ENCODE data around the gene NFATC1.

The NFATC1 gene

GRCh38 chr18:79403723-79404566 lies 8.2 kb downstream of the NFATC1 start:
- DNase-seq (ENCODE audit: low read depth in 1 of 2, low spot score in 1 of 2), result no peak

DNA sequence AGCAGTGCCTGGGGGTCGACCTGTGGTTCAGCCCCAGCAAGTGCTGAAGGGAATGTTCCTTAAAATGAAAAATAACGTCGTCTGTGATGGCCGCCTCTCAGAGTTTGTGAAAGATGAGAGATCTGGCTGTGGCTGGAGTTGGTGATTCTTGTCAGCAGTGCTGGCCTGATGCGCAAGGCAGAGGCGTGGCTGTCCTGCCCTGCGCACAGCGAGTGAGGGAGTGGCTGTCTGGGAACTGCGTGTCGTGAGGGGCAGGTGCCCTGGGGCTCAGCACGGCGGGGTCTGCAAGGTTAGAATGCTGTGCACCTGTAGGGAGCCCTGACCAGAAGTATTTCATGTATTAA lies 8.8 kb downstream of the NFATC1 start:
- no peak for DNase-seq (ENCODE audit: low read depth in 1 of 2, low spot score in 1 of 2)

GRCh38 chr18:79405019-79405780 lies 9.5 kb downstream of the NFATC1 start:
- DNase-seq (ENCODE audit: low read depth in 1 of 2, low spot score in 1 of 2), result no peak

GRCh38 chr18:79405781-79406575 lies 10.2 kb downstream of the NFATC1 start:
- DNase-seq (ENCODE audit: low read depth in 1 of 2, low spot score in 1 of 2), result peak; percentile 65 to 69

DNA sequence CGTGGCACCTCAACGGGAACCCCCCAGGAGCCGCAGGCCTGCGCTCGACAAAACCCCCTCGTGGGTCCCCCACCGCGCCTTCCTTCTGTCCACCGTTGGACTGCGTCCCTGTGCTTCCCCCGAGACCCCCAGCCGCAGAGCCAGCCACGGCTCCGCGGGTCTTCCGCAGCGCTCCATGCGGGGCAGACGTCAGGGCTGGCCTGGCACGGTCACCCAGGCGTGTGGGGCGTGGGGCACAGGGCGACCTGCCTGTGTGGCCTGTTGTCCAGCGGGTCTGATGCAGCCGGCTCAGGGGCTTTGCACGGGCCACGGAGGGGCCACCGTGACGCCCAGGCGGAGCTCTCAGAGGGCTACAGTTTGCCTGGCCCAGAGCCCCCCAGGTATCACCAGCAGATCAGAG lies 11.0 kb downstream of the NFATC1 start:
- DNase-seq (ENCODE audit: low read depth in 1 of 2, low spot score in 1 of 2), result no peak

GRCh38 chr18:79409313-79409712 lies 13.6 kb downstream of the NFATC1 start:
- no peak for DNase-seq (ENCODE audit: low read depth in 1 of 2, low spot score in 1 of 2)

DNA sequence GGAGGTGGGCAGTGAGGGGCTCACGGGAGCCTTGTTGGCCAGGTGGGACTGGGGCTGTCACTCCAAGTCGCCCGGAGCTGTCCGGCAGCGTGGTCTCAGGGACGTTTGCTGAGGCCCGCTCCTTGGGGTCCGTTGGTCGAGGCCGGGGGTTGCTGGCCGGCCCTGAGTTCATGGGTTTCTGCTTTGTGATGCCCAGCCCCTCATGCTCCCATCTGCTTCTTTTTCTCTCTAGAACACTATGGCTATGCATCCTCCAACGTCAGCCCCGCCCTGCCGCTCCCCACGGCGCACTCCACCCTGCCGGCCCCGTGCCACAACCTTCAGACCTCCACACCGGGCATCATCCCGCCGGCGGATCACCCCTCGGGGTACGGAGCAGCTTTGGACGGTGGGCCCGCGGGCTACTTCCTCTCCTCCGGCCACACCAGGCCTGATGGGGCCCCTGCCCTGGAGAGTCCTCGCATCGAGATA lies 14.5 kb downstream of the NFATC1 start:
- DNase-seq (ENCODE audit: low read depth in 1 of 2, low spot score in 1 of 2), result no peak

DNA sequence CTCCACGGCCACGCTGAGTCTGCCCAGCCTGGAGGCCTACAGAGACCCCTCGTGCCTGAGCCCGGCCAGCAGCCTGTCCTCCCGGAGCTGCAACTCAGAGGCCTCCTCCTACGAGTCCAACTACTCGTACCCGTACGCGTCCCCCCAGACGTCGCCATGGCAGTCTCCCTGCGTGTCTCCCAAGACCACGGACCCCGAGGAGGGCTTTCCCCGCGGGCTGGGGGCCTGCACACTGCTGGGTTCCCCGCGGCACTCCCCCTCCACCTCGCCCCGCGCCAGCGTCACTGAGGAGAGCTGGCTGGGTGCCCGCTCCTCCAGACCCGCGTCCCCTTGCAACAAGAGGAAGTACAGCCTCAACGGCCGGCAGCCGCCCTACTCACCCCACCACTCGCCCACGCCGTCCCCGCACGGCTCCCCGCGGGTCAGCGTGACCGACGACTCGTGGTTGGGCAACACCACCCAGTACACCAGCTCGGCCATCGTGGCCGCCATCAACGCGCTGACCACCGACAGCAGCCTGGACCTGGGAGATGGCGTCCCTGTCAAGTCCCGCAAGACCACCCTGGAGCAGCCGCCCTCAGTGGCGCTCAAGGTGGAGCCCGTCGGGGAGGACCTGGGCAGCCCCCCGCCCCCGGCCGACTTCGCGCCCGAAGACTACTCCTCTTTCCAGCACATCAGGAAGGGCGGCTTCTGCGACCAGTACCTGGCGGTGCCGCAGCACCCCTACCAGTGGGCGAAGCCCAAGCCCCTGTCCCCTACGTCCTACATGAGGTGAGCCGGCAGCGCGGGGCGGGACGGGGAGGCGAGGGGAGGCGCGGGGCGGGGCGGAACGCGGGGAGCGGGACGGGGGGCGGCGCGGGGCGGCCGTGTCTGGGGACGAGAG lies 15.2 kb downstream of the NFATC1 start:
- DNase-seq (ENCODE audit: low read depth in 1 of 2, low spot score in 1 of 2), result no peak

GRCh38 chr18:79411614-79412526 lies 16.1 kb downstream of the NFATC1 start:
- no peak for DNase-seq (ENCODE audit: low read depth in 1 of 2, low spot score in 1 of 2)

DNA sequence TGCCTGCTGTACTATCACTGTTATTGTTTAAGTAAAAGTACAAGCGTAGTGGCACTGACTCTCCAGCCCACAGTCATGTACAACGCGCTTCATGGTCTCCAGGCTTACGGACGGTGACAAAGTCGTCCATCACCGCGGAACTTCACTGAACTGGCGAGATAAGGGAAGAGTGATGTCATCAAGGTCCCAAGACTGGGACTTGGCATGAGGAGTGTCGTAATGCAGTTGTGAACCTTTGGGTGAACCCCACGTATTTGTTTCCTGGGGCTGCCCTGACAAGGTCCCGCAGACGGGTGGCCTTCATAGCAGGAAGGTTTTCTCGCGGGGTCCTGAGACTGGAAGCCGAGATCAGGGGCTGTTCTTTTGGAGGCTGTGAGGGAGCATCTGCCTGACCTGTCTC lies 17.3 kb downstream of the NFATC1 start:
- no peak for DNase-seq (ENCODE audit: low read depth in 1 of 2, low spot score in 1 of 2)

GRCh38 chr18:79413426-79413825 lies 17.7 kb downstream of the NFATC1 start:
- DNase-seq (ENCODE audit: low read depth in 1 of 2, low spot score in 1 of 2), result no peak

DNA sequence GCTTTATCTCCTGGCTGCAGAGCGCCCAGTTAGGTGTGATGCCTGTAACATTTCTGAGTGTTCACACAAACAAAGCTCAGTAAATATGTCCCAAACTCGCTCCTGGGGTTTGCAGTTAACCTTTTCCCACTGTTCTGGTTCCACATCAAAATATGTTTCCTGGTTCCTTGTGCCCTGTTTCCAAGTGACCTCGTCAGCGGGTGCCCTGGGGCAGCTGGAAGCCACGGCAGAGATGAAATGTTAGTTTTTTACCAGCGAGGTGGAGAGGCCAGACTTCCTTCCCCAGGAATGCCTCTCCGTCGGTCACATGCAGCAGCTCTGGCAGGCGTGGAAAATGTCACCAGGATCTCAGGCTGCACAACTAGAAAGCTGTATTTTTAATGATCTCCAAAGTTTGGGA lies 18.2 kb downstream of the NFATC1 start:
- no peak for DNase-seq (ENCODE audit: low read depth in 1 of 2, low spot score in 1 of 2)

DNA sequence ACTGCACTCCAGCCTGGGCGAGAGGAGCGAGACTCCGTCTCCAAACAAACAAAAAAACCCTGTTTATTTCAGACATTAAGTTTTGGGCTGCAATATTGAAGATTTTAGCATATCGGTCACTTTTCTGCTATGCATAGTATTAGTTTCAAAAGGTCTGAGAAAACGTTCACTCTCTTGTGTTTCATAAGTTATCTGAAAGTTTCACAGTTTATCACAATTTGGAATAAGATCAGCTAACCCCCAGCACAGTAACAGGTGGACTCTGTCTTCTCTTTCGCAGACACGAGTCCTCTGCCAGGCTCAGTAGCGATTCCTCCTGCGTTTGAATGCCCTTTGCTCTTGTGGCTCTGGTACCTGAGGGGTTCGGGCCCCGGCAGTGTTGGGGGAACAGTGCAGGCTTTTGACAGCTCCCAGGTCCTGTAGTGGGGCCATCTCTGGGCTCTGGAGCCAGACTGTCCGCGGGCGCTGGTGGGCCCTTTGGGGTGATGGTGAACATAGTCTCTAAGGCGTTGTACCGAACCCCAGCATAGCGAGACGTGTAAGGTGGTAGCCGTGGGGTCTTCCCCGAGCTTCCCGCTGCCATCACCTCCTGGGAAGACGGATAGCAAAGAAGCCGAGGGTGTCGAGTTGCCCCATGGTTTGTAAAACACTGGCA lies 20.4 kb downstream of the NFATC1 start:
- no peak for DNase-seq (ENCODE audit: low read depth in 1 of 2, low spot score in 1 of 2)

DNA sequence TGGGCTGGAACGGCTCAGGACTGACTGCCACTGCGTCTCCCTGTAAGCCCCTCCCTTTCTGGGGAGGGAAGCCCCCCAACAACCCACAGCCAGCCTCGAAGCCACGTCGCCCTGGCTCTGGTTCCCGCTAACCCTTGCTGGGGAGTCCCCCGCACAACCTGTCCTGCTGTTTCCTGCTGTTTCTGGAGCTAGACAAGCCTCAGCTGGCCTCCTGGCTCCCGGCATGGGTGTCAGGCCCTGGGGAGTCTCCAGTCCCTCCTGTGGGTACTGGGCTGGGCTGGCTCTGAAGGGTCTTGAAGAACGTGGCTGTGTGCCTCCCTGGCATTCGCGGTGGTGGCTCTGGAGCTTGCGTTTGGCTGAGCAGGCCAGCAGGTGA lies 20.9 kb downstream of the NFATC1 start:
- no peak for DNase-seq (ENCODE audit: low read depth in 1 of 2, low spot score in 1 of 2)

- DNase-seq (ENCODE audit: low read depth in 1 of 2, low spot score in 1 of 2), result no peak
Measured at GRCh38 chr18:79418236-79418635, 22.5 kb downstream of the NFATC1 start.

DNA sequence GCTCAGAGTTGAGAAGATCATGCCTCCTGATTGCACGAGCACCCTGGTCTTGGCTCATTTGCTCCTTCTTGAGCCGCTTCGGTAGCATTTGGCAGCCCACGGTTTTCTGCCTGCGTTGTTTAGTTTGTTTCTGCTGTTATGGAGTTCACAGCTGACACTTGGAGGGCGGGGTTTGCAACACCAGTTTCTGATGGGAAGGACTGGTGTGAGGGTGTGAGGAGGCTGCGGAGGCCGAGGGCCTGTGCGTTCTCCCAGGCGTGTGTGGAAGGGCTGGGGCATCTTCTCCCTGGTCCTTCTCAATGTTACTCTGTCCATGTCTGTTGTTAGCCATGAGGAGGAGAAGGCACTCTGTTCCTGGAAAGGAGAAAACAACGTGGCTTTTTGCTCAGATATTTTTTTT lies 22.9 kb downstream of the NFATC1 start:
- no peak for DNase-seq (ENCODE audit: low read depth in 1 of 2, low spot score in 1 of 2)

DNA sequence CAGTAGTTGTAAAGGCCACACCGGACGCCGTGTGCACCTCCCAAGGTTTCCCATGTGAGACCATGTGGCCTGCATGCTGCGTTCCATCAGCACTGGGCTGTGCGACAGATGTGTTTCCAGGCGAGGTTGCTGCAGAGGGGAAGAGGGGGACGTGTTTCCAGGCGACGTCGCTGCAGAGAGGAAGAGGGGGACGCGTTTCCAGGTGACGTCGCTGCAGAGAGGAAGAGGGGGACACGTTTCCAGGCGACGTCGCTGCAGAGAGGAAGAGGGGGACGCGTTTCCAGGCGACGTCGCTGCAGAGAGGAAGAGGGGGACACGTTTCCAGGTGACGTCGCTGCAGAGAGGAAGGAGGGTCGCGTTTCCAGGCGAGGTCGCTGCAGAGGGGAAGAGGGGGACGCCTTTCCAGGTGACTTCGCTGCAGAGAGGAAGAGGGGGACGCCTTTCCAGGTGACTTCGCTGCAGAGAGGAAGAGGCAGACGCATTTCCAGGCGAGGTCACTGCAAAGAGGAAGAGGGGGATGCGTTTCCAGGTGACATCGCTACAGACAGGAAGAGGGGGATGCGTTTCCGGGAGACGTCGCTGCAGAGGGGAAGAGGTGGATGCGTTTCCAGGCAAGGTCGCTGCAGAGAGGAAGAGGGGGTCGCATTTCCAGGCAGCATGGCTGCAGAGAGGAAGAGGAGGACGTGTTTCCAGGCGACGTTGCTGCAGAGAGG lies 24.5 kb downstream of the NFATC1 start:
- no peak for DNase-seq (ENCODE audit: low read depth in 1 of 2, low spot score in 1 of 2)

DNA sequence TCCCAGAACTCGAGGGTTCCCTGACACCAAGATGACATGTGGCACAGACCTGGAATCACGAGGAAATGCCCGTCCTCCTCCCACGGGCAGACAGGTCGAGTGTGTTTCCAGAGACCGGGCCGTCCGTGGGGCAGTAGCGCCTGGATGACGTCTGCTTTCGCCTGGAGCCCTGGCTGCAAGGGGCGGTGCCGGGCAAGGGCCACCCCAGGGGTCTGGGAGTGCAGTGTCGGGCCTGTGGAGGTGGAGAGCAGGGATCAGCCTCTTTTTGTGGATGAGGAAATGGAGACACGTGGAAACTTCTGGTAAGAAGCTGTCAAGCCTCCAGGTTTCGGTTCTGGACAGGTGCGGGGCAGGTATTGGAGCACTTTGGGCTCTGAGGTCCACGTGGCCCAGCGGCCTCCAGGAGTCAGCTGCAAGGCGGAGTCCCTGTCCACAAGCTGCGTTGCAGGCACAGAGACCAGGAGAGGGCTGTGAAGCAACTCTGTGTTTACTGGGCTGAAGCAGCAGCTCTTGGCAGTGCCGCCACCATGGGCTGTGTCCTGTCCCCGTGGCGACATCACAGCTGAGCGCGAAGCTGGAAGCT lies 25.6 kb downstream of the NFATC1 start:
- no peak for DNase-seq (ENCODE audit: low read depth in 1 of 2, low spot score in 1 of 2)

Data from stimulated activated CD4-positive, alpha-beta T cell treated with anti-CD3 and anti-CD28 coated beads, Interleukin-15, amount 100 ng/mL, for 1 hour (primary cell).